Measurements from ENCODE around the gene NUBPL.
"Not testable (repeated sequence)": the region's sequence is repeated elsewhere in the genome, so short reads cannot be mapped to it uniquely, and the experiment has no call there.

The NUBPL gene

GRCh38 chr14:31703056-31703455 is 141.9 kb downstream of the NUBPL start:
- DNase-seq (ENCODE audit: low read depth, low spot score): no peak
- TF ChIP-seq CTCF (IDR thresholded peaks at IDR 0.05; ENCODE audit: insufficient read depth, low read length, missing control alignments): no peak
- ChIA-PET CTCF (no interaction called here), POLR2A (no interaction called here)
- H3K4me3 ChIP-seq (ENCODE audit: low read depth, low read length): no peak overlapping the region

GRCh38 chr14:31705731-31706130 is 144.5 kb downstream of the NUBPL start:
- ChIA-PET POLR2A (no interaction called here), CTCF (no interaction called here)
- no peak for DNase-seq (ENCODE audit: low read depth, low spot score)
- no peak overlapping the region for H3K4me3 ChIP-seq (ENCODE audit: low read depth, low read length)
- no peak for TF ChIP-seq CTCF (IDR thresholded peaks at IDR 0.05; ENCODE audit: insufficient read depth, low read length, missing control alignments)

- DNase-seq (ENCODE audit: low read depth, low spot score); H3K4me3 ChIP-seq (ENCODE audit: low read depth, low read length); CTCF ChIA-PET; POLR2A ChIA-PET: not testable (repeated sequence)
Observed at GRCh38 chr14:31708661-31709060, 147.5 kb downstream of the NUBPL start.

GRCh38 chr14:31712244-31713127 is 151.3 kb downstream of the NUBPL start:
- no peak for TF ChIP-seq CTCF (IDR thresholded peaks at IDR 0.05; ENCODE audit: insufficient read depth, low read length, missing control alignments)
- POLR2A ChIA-PET: no interaction called here
- CTCF ChIA-PET: no interaction called here

GRCh38 chr14:31716208-31716607 is 155.0 kb downstream of the NUBPL start:
- TF ChIP-seq CTCF (IDR thresholded peaks at IDR 0.05; ENCODE audit: insufficient read depth, low read length, missing control alignments): no peak

More at GRCh38 chr14:31712244-31713127, 151.3 kb downstream of the NUBPL start:
- no peak overlapping the region for H3K4me3 ChIP-seq (ENCODE audit: low read depth, low read length)
- DNase-seq (ENCODE audit: low read depth, low spot score): no peak

GRCh38 chr14:31717294-31718085 is 156.3 kb downstream of the NUBPL start:
- CTCF ChIA-PET: no interaction called here
- DNase-seq (ENCODE audit: low read depth, low spot score): no peak

More at GRCh38 chr14:31716208-31716607, 155.0 kb downstream of the NUBPL start:
- CTCF ChIA-PET: no interaction called here
- POLR2A ChIA-PET: no interaction called here
- no peak for DNase-seq (ENCODE audit: low read depth, low spot score)
- no peak overlapping the region for H3K4me3 ChIP-seq (ENCODE audit: low read depth, low read length)

More at GRCh38 chr14:31717294-31718085, 156.3 kb downstream of the NUBPL start:
- POLR2A ChIA-PET: no interaction called here
- TF ChIP-seq CTCF (IDR thresholded peaks at IDR 0.05; ENCODE audit: insufficient read depth, low read length, missing control alignments): no peak
- H3K4me3 ChIP-seq (ENCODE audit: low read depth, low read length): no peak overlapping the region

Measured in AG04449 (cell line).